MM.1S (cell line): Measurements from ENCODE around the gene MIEF1.
A peak's percentile ranks its signal among the peaks of the same experiment; 100 is the strongest.

ENCODE experiments used
- DNase-seq: peaks from one replicate; pipeline ENCODE4 v3.0.0-alpha.2; 2015
- H2AFZ ChIP-seq: fragments of 300-600 bp; sonication (generic); 2 replicates; pipeline ENCODE4 v1.6.0; 2016; ENCODE audit warnings: antibody characterized with exemption, low read length
- H3F3A ChIP-seq: fragments of 300-600 bp; sonication (generic); 2 replicates; pipeline ENCODE4 v1.6.1; 2016; ENCODE audit warnings: mild to moderate bottlenecking, antibody characterized with exemption, low read length, moderate library complexity, mixed read lengths; ENCODE audit not compliant: insufficient read depth
- H3K27ac ChIP-seq: fragments of 300-600 bp; sonication (generic); 2 replicates; pipeline ENCODE4 v1.5.1; 2016; ENCODE audit warnings: mild to moderate bottlenecking, low read length
- H3K27me3 ChIP-seq: fragments of 300-600 bp; sonication (generic); replicated peaks from 2 replicates; pipeline ENCODE4 v1.6.0; 2016; ENCODE audit warnings: low read length; ENCODE audit not compliant: insufficient read depth
- H3K36me3 ChIP-seq: fragments of 300-600 bp; sonication (generic); replicated peaks from 2 replicates; pipeline ENCODE4 v1.6.1; 2016; ENCODE audit warnings: mild to moderate bottlenecking, low read length, mixed read lengths; ENCODE audit not compliant: insufficient read depth
- H3K4me1 ChIP-seq: fragments of 300-600 bp; sonication (generic); 2 replicates; pipeline ENCODE4 v1.6.1; 2016; ENCODE audit warnings: low read length, mixed read lengths
- H3K4me2 ChIP-seq: fragments of 300-600 bp; sonication (generic); 2 replicates; pipeline ENCODE4 v1.6.0; 2016; ENCODE audit warnings: low read depth, low read length
- H3K4me3 ChIP-seq: fragments of 300-600 bp; sonication (generic); 2 replicates; pipeline ENCODE4 v1.5.1; 2016; ENCODE audit warnings: low read length, mixed read lengths
- H3K79me2 ChIP-seq: fragments of 300-600 bp; sonication (generic); 2 replicates; pipeline ENCODE4 v1.6.1; 2016; ENCODE audit warnings: mixed run types, low read length, mixed read lengths
- H3K9ac ChIP-seq: fragments of 300-600 bp; sonication (generic); 2 replicates; pipeline ENCODE4 v1.6.1; 2016; ENCODE audit warnings: low read length, mixed read lengths
- H3K9me2 ChIP-seq: fragments of 300-600 bp; sonication (generic); replicated peaks from 2 replicates; pipeline ENCODE4 v1.6.1; 2016; ENCODE audit warnings: mild to moderate bottlenecking, low read length, mixed read lengths; ENCODE audit not compliant: insufficient read depth
- H3K9me3 ChIP-seq: fragments of 300-600 bp; sonication (generic); replicated peaks from 2 replicates; pipeline ENCODE4 v1.6.1; 2016; ENCODE audit warnings: mild to moderate bottlenecking, low read length, mixed read lengths; ENCODE audit not compliant: insufficient read depth
- H4K20me1 ChIP-seq: fragments of 300-600 bp; sonication (generic); 2 replicates; pipeline ENCODE4 v1.6.1; 2016; ENCODE audit warnings: mild to moderate bottlenecking, low read length, moderate library complexity, mixed read lengths; ENCODE audit not compliant: insufficient read depth
- CTCF ChIP-seq: fragments of 300-600 bp; sonication (generic); IDR thresholded peaks from 2 replicates; pipeline ENCODE4 v1.5.1; 2016; ENCODE audit warnings: antibody characterized with exemption, low read length, mixed read lengths
- EZH2 ChIP-seq: fragments of 300-600 bp; sonication (generic); optimal IDR thresholded peaks from 2 replicates; pipeline ENCODE3; 2017; ENCODE audit warnings: low read depth, mild to moderate bottlenecking, antibody characterized with exemption, low read length, mixed read lengths
- EZH2phosphoT487 ChIP-seq: fragments of 300-600 bp; sonication (generic); IDR thresholded peaks from 2 replicates; pipeline ENCODE4 v1.6.1; 2018; ENCODE audit warnings: antibody characterized with exemption, low read length

Gene MIEF1

GRCh38 chr22:39512026-39512425 is 9.9 kb downstream of the MIEF1 start:
- Histone ChIP-seq H2AFZ (no peak overlapping the region), H3F3A (peaks cover 32% of the 10 kb centered on the region), H3K36me3 (peaks cover 10% of the 10 kb centered on the region), H3K27ac (no peak overlapping the region), H3K27me3 (no peaks in the 10 kb centered on the region), H3K9me3 (no peaks in the 10 kb centered on the region), H4K20me1 (no peaks in the 10 kb centered on the region), H3K4me2 (no peak overlapping the region), H3K4me3 (no peak overlapping the region), H3K9ac (no peak overlapping the region), H3K4me1 (peaks cover 38% of the 10 kb centered on the region), H3K9me2 (no peaks in the 10 kb centered on the region), H3K79me2 (peaks cover 89% of the 10 kb centered on the region)
- DNase-seq: no peak
- no peak for TF ChIP-seq EZH2
- no peak for TF ChIP-seq EZH2phosphoT487
- TF ChIP-seq CTCF: no peak

GRCh38 chr22:39513791-39514190 is 11.7 kb downstream of the MIEF1 start:
- TF ChIP-seq CTCF (no peak), EZH2 (no peak)
- peaks cover 10% of the 10 kb centered on the region for H3K36me3 ChIP-seq

GRCh38 chr22:39514373-39514973 is 12.4 kb downstream of the MIEF1 start:
- peak overlapping the region; percentile 53 for H3K4me2 ChIP-seq
- H3K36me3 ChIP-seq: peaks cover 10% of the 10 kb centered on the region
- no peak overlapping the region for H3K4me3 ChIP-seq
- peak overlapping the region; percentile 88; the same call in 1 of the 2 replicates for H3K27ac ChIP-seq
- no peak overlapping the region for H2AFZ ChIP-seq
- H3K4me1 ChIP-seq: peaks cover 50% of the 10 kb centered on the region
- no peak overlapping the region for H3K9ac ChIP-seq
- H3F3A ChIP-seq: peaks cover 49% of the 10 kb centered on the region
- H3K27me3 ChIP-seq: no peaks in the 10 kb centered on the region
- H3K79me2 ChIP-seq: peaks cover 87% of the 10 kb centered on the region
- H3K9me3 ChIP-seq: no peaks in the 10 kb centered on the region
- no peaks in the 10 kb centered on the region for H4K20me1 ChIP-seq
- TF ChIP-seq CTCF (peak; percentile 72), EZH2phosphoT487 (no peak), EZH2 (no peak)
- DNase-seq: no peak
- no peaks in the 10 kb centered on the region for H3K9me2 ChIP-seq

More at GRCh38 chr22:39513791-39514190, 11.7 kb downstream of the MIEF1 start:
- H3K27ac ChIP-seq: no peak overlapping the region
- H3K4me3 ChIP-seq: no peak overlapping the region
- no peak overlapping the region for H3K9ac ChIP-seq
- peaks cover 47% of the 10 kb centered on the region for H3K4me1 ChIP-seq
- peaks cover 89% of the 10 kb centered on the region for H3K79me2 ChIP-seq
- no peak overlapping the region for H2AFZ ChIP-seq
- peaks cover 42% of the 10 kb centered on the region for H3F3A ChIP-seq
- H3K9me2 ChIP-seq: no peaks in the 10 kb centered on the region
- H3K4me2 ChIP-seq: no peak overlapping the region
- no peak for DNase-seq
- H4K20me1 ChIP-seq: no peaks in the 10 kb centered on the region
- no peaks in the 10 kb centered on the region for H3K9me3 ChIP-seq
- no peaks in the 10 kb centered on the region for H3K27me3 ChIP-seq
